ENCODE data around the gene SEMG1. TPM values are rescaled to one million over a fixed set of nuclear protein-coding genes. Genes with fewer than 3 reads are reported as not detected.

The SEMG1 gene
- total RNA-seq, 2 experiments from 2014 or later = not detected

DNA sequence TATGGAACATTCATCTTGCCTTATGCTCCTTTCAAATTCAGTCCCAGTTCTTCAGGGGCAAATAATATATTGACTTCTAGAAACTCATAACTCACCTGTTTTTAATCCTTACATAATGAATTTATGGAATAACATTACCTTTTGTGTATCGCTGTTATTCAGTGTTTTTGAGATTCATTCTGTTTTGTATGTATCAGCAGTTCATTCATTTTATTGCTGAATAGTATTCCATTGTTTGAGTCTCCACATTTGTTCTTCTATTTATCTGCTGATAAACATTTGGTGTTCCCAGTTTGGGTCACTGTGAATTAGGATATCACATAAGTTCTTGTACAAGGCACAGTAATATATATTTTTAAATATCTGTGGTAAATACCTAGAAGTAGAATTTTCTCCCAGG is 19.5 kb downstream of the SEMG1 start:
- CTCF ChIA-PET = interaction anchor here (0.7 kb wide), 1 partner anchor 11 kb away, joined by 4 read pairs; no protein-coding TSS in a partner anchor
- no peak for DNase-seq
- H3K9me3 Mint-ChIP-seq (ENCODE audit: low read depth) = no peaks in the 10 kb centered on the region
- H3K27me3 Mint-ChIP-seq = peaks cover 46% of the 10 kb centered on the region
- no peaks in the 10 kb centered on the region for H3K36me3 Mint-ChIP-seq (ENCODE audit: low read depth)
- peaks cover 2% of the 10 kb centered on the region for H3K4me1 Mint-ChIP-seq
- H3K27ac Mint-ChIP-seq = no peak overlapping the region
- H3K4me3 Mint-ChIP-seq = no peak overlapping the region
- intact Hi-C loops (cut with DNase I, micrococcal nuclease) = loop anchor here in 1 of 2 experiments (10.0 kb wide), 1 partner anchor 211 kb away; no protein-coding TSS in a partner anchor
- POLR2A ChIA-PET = no interaction called here
- no peak for ATAC-seq

DNA sequence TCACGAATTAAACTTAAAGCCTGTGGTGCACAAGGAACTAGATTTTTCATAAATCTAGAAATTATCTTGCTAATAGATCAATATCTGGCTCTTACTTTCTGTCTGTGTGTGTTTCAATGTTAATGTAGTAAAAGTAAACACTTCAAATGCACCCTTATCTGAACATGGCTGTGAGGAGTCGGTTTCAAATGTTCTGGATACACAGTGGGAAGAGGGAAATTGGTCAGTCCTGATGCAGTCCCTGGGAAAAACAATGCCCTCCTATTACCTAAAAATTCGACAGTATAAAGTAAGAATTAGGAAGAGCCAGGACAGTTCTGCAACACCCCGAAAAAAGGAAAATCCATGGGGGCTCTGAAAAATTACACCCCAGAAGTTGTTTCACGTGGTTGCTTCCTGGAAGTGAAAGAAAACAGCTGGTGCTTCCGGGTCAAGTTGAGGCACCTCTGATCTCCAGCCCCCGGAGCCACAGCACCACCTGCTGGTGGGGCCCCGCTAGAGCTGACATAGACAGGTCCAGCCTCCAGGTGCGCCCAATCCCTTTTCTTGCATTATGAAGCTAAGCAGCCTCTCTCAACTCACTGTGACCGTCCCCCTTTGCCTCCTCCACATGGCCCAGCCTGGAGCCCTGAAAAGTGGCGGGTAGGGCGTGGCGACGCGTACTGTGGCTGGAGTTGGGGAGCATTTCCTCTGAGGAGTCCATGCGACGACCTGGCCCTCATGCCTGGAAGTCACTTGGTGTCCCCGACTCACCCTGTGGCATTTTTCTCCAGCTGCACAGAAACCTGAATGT is 22.6 kb downstream of the SEMG1 start:
- Mint-ChIP-seq H3K27ac (no peak overlapping the region), H3K36me3 (ENCODE audit: low read depth) (no peaks in the 10 kb centered on the region), H3K4me1 (peaks cover 2% of the 10 kb centered on the region), H3K4me3 (no peak overlapping the region), H3K27me3 (peaks cover 37% of the 10 kb centered on the region), H3K9me3 (ENCODE audit: low read depth) (peaks cover 4% of the 10 kb centered on the region)
- POLR2A ChIA-PET = no interaction called here
- peak; percentile 71 for ATAC-seq
- CTCF ChIA-PET = interaction anchor here (0.6 to 1.5 kb wide), 12 partner anchors 23 to 338 kb away, joined by 3 to 17 read pairs (median 3); no protein-coding TSS in a partner anchor
- intact Hi-C loops (cut with DNase I, micrococcal nuclease) = loop anchor here (1.0 to 10.0 kb wide), 5 partner anchors 91 to 215 kb away; no protein-coding TSS in a partner anchor
- peak; percentile 82 for DNase-seq

DNA sequence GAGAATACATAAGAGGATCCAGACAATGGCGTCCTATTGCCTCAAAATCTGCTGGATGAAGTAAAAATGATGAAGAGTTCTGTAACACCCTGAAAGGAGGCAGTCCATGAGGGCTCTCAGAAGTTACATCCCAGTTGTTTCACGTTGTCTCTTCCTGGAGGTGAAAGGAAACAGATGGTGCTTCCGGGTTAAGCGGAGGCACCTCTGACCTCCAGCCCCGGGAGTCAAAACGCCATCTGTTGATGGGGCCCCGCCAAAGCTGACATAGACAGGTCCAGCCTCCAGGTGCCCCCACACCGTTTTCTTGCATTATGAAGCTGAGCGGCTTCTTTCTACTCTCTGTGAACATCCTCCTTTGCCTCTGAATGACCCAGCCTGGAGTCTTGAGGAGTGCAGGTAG is 23.8 kb downstream of the SEMG1 start:
- ChIA-PET CTCF (interaction anchor here (0.9 to 1.5 kb wide), 3 partner anchors 61 to 91 kb away, joined by 3 to 17 read pairs (median 4); no protein-coding TSS in a partner anchor), POLR2A (no interaction called here)
- H3K27me3 Mint-ChIP-seq = peaks cover 37% of the 10 kb centered on the region
- DNase-seq = no peak
- no peak for ATAC-seq
- no peak overlapping the region for H3K27ac Mint-ChIP-seq
- peaks cover 8% of the 10 kb centered on the region for H3K9me3 Mint-ChIP-seq (ENCODE audit: low read depth)
- peaks cover 2% of the 10 kb centered on the region for H3K4me1 Mint-ChIP-seq
- intact Hi-C loops (cut with DNase I, micrococcal nuclease) = no loop called here
- H3K4me3 Mint-ChIP-seq = no peak overlapping the region
- no peaks in the 10 kb centered on the region for H3K36me3 Mint-ChIP-seq (ENCODE audit: low read depth)

DNA sequence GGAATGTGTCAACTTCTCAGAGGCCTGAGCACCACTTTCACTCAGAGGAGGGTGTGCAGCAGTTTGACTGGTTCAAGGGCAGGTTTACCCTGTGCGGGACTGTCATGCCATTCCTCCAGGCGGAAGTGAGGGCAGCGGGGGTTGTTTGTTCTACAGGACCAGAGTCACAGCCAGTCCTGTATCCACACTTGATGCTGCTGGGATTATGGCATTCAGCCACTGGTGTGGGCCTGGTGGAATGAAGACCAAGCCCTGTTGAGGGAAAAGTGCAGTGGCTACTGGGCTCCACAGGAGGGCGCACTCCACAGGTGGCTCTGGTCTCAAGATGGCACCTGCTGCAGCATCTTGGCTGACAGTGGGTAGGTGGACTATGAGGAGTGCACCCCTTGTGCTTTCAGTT is 29.2 kb downstream of the SEMG1 start:
- intact Hi-C loops (cut with DNase I, micrococcal nuclease) = loop anchor here in 1 of 2 experiments (5.0 kb wide), 1 partner anchor 56 kb away; no protein-coding TSS in a partner anchor
- ChIA-PET CTCF (interaction anchor here (1.0 kb wide), 1 partner anchor 123 kb away, joined by 4 read pairs; no protein-coding TSS in a partner anchor), POLR2A (no interaction called here)
- Mint-ChIP-seq H3K27ac (no peak overlapping the region), H3K36me3 (ENCODE audit: low read depth) (no peaks in the 10 kb centered on the region), H3K9me3 (ENCODE audit: low read depth) (peaks cover 8% of the 10 kb centered on the region), H3K27me3 (peaks cover 33% of the 10 kb centered on the region), H3K4me1 (no peaks in the 10 kb centered on the region), H3K4me3 (no peak overlapping the region)
- DNase-seq = peak; percentile 34
- no peak for ATAC-seq

- Mint-ChIP-seq H3K4me3 (no peak overlapping the region), H3K9me3 (ENCODE audit: low read depth) (peaks cover 8% of the 10 kb centered on the region), H3K27ac (no peak overlapping the region), H3K27me3 (peaks cover 32% of the 10 kb centered on the region), H3K36me3 (ENCODE audit: low read depth) (no peaks in the 10 kb centered on the region), H3K4me1 (no peaks in the 10 kb centered on the region)
- ChIA-PET CTCF (no interaction called here), POLR2A (interaction anchor here (0.7 kb wide), 1 partner anchor 33 kb away, joined by 9 read pairs; no protein-coding TSS in a partner anchor)
- DNase-seq (no peak), ATAC-seq (no peak)
- intact Hi-C loops (cut with DNase I, micrococcal nuclease) = loop anchor here in 1 of 2 experiments (5.0 kb wide), 1 partner anchor 54 kb away; no protein-coding TSS in a partner anchor
Measured at GRCh38 chr20:45238139-45238538, 31.3 kb downstream of the SEMG1 start.

GRCh38 chr20:45246109-45246508 is 39.3 kb downstream of the SEMG1 start:
- Mint-ChIP-seq H3K27me3 (peaks cover 47% of the 10 kb centered on the region), H3K27ac (no peak overlapping the region), H3K4me1 (no peaks in the 10 kb centered on the region), H3K9me3 (ENCODE audit: low read depth) (no peaks in the 10 kb centered on the region), H3K4me3 (no peak overlapping the region), H3K36me3 (ENCODE audit: low read depth) (no peaks in the 10 kb centered on the region)
- ATAC-seq = no peak
- POLR2A ChIA-PET = no interaction called here
- CTCF ChIA-PET = interaction anchor here (0.5 to 1.4 kb wide), 3 partner anchors 13 to 48 kb away, joined by 3 to 5 read pairs (median 4); no protein-coding TSS in a partner anchor
- DNase-seq = no peak
- intact Hi-C loops (cut with DNase I, micrococcal nuclease) = no loop called here

GRCh38 chr20:45247865-45248264 is 41.0 kb downstream of the SEMG1 start:
- no peaks in the 10 kb centered on the region for H3K4me1 Mint-ChIP-seq
- peaks cover 48% of the 10 kb centered on the region for H3K27me3 Mint-ChIP-seq
- H3K9me3 Mint-ChIP-seq (ENCODE audit: low read depth) = no peaks in the 10 kb centered on the region
- H3K36me3 Mint-ChIP-seq (ENCODE audit: low read depth) = no peaks in the 10 kb centered on the region
- POLR2A ChIA-PET = no interaction called here
- H3K27ac Mint-ChIP-seq = no peak overlapping the region
- DNase-seq (no peak), ATAC-seq (no peak)
- H3K4me3 Mint-ChIP-seq = no peak overlapping the region
- intact Hi-C loops (cut with DNase I, micrococcal nuclease) = no loop called here
- CTCF ChIA-PET = no interaction called here

GRCh38 chr20:45248609-45249008 is 41.8 kb downstream of the SEMG1 start:
- intact Hi-C loops (cut with DNase I, micrococcal nuclease) = no loop called here
- ChIA-PET POLR2A (no interaction called here), CTCF (no interaction called here)
- H3K9me3 Mint-ChIP-seq (ENCODE audit: low read depth) = no peaks in the 10 kb centered on the region
- H3K27ac Mint-ChIP-seq = no peak overlapping the region
- DNase-seq (no peak), ATAC-seq (no peak)
- no peak overlapping the region for H3K4me3 Mint-ChIP-seq
- peaks cover 46% of the 10 kb centered on the region for H3K27me3 Mint-ChIP-seq
- H3K4me1 Mint-ChIP-seq = no peaks in the 10 kb centered on the region
- H3K36me3 Mint-ChIP-seq (ENCODE audit: low read depth) = no peaks in the 10 kb centered on the region

- H3K4me1 Mint-ChIP-seq = no peaks in the 10 kb centered on the region
- ChIA-PET POLR2A (no interaction called here), CTCF (interaction anchor here (0.5 to 0.7 kb wide), 2 partner anchors 22 to 39 kb away, joined by 3 to 4 read pairs; no protein-coding TSS in a partner anchor)
- no peak overlapping the region for H3K27ac Mint-ChIP-seq
- intact Hi-C loops (cut with DNase I, micrococcal nuclease) = no loop called here
- no peaks in the 10 kb centered on the region for H3K36me3 Mint-ChIP-seq (ENCODE audit: low read depth)
- H3K4me3 Mint-ChIP-seq = no peak overlapping the region
- no peaks in the 10 kb centered on the region for H3K9me3 Mint-ChIP-seq (ENCODE audit: low read depth)
- H3K27me3 Mint-ChIP-seq = peaks cover 40% of the 10 kb centered on the region
- DNase-seq (no peak), ATAC-seq (no peak)
Measured at GRCh38 chr20:45251884-45252560, 45.2 kb downstream of the SEMG1 start.

DNA sequence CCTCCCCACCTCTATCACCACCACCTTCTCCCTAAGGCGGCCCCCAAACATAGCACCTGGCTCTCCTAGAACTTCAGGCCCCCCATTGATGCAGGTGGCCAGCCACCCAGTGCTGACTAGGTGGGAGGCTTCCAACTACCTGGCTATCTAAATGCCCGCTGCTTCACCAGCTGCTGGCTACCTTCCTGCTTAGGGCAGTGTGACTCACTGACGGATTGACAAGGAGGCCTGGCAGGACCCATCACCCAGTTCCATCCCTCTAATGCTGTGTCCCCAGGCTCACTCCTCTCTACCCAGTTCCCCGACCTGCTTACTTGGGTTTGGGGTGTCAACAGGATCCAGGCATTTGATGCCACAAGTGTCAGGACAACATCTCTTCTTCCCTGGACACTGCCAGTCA is 46.4 kb downstream of the SEMG1 start:
- CTCF ChIA-PET = interaction anchor here (0.6 to 1.1 kb wide), 2 partner anchors 40 to 257 kb away, joined by 3 read pairs; no protein-coding TSS in a partner anchor
- intact Hi-C loops (cut with DNase I, micrococcal nuclease) = no loop called here
- no peaks in the 10 kb centered on the region for H3K4me1 Mint-ChIP-seq
- no peak for DNase-seq
- H3K27ac Mint-ChIP-seq = no peak overlapping the region
- H3K27me3 Mint-ChIP-seq = peaks cover 33% of the 10 kb centered on the region
- H3K4me3 Mint-ChIP-seq = no peak overlapping the region
- H3K36me3 Mint-ChIP-seq (ENCODE audit: low read depth) = no peaks in the 10 kb centered on the region
- no peaks in the 10 kb centered on the region for H3K9me3 Mint-ChIP-seq (ENCODE audit: low read depth)
- ATAC-seq = no peak
- POLR2A ChIA-PET = no interaction called here

DNA sequence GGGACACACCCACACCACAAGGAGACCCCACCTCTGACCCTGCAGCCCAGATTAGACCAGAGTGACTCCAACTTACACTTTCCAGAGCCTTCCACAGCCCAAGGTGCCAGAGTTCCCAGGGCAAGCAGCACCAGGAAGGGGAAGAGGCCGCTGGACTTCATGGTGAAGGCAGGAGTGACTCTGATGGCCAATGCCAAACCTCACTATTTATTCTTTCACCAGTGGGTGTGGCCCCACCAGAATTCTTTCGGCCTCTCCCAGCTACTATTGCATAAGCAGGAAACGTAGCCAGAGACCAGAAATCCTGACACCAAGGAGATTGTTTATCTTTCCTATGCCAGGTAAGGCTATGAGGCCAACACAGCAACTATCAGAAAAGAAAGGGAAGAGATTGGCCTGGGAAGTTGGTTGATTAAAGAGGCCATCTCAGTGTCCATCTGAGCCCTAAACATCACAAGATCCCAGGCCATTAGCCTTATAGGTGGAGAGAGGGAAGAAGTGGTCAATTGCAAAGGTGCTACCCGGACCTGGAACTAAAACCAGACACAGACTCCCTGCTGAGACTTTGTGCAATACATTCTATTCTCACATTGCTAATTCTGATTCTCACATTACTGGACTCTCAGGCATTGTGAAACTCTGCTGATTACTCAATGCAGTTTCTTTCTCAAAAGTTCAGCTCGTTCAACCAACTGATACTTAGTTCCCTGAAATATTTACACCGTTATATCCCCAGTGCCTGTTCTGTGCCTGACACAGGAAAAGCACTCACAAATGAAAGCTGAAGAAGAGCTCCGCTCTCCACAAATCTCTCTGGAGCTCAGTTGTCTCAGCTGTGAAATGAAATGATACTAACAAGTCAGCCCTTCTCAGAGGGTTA is 47.8 kb downstream of the SEMG1 start, which contains the start of gene SLPI:
TSS of gene SLPI (minus strand) at position 182 of the 880 bp plus-strand sequence. CDS start at position 161, 21 bp downstream.
- no peaks in the 10 kb centered on the region for H3K9me3 Mint-ChIP-seq (ENCODE audit: low read depth)
- H3K4me1 Mint-ChIP-seq = no peaks in the 10 kb centered on the region
- intact Hi-C loops (cut with DNase I, micrococcal nuclease) = no loop called here
- DNase-seq (no peak), ATAC-seq (peak; percentile 36)
- H3K4me3 Mint-ChIP-seq = no peak within 1 kb of the TSS
- H3K27ac Mint-ChIP-seq = no peak within 1 kb of the TSS
- ChIA-PET CTCF (interaction anchor here (1.0 to 1.5 kb wide), 2 partner anchors 36 to 39 kb away, joined by 5 read pairs; no protein-coding TSS in a partner anchor), POLR2A (no interaction called here)
- peaks cover 32% of the 10 kb centered on the region for H3K27me3 Mint-ChIP-seq
- no peaks in the 10 kb centered on the region for H3K36me3 Mint-ChIP-seq (ENCODE audit: low read depth)
